NT2/D1 (cell line): ENCODE results near the gene ETFB.

Experiments
- DNase-seq: peaks from one replicate; pipeline ENCODE4 v3.0.0-alpha.2; 2011; ENCODE audit warnings: low read depth, low spot score
- H3K27me3 ChIP-seq: 2 replicates; pipeline ENCODE4 v1.6.0; 2011; ENCODE audit warnings: mild to moderate bottlenecking; ENCODE audit not compliant: insufficient read length, insufficient read depth
- H3K36me3 ChIP-seq: 2 replicates; pipeline ENCODE4 v1.6.1; 2011; ENCODE audit warnings: mild to moderate bottlenecking, low read length, mixed read lengths; ENCODE audit not compliant: insufficient read depth, insufficient read length
- H3K4me1 ChIP-seq: 2 replicates; pipeline ENCODE4 v1.5.1; 2011; ENCODE audit not compliant: insufficient read depth, insufficient read length
- H3K4me3 ChIP-seq: 2 replicates; pipeline ENCODE4 v1.5.1; 2011; ENCODE audit warnings: low read depth; ENCODE audit not compliant: insufficient read length
- H3K9ac ChIP-seq: 2 replicates; pipeline ENCODE4 v1.6.0; 2011; ENCODE audit warnings: low read depth; ENCODE audit not compliant: insufficient read length
- H3K9me3 ChIP-seq: 2 replicates; pipeline ENCODE4 v1.5.1; 2011; ENCODE audit warnings: mild to moderate bottlenecking, low read length; ENCODE audit not compliant: insufficient read depth
- SUZ12 ChIP-seq: IDR thresholded peaks from 2 replicates; pipeline ENCODE4 v1.6.1; 2011; ENCODE audit not compliant: insufficient read length, insufficient read depth; ENCODE audit errors: extremely low read depth
- YY1 ChIP-seq: IDR thresholded peaks from 2 replicates; pipeline ENCODE4 v1.6.1; 2011; ENCODE audit not compliant: insufficient read length, insufficient read depth
- ZNF274 ChIP-seq: IDR thresholded peaks from 2 replicates; pipeline ENCODE4 v1.6.1; 2011; ENCODE audit warnings: mild to moderate bottlenecking, low read depth, low read length

Gene ETFB

DNA sequence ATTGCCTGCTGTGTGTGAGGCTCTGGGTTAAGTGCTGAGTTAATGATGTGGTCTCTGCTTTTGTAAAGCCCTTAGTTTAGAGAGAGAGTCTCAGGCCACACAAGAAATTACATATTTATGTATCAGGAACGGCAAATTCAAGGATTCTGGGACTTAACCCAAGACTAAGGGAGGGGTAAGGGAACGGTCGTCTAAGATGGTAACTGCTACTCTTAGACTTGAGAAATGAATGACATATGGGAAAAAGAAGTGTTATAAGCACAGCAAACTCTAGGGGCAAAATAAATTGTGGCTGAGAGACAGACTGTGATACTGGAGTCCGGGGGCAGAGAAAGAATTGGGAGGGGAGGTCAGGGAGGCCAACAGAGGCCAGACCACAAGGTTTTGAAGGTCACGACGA, 34.5 kb downstream of the ETFB start:
- no peak overlapping the region for H3K4me3 ChIP-seq
- peaks cover 15% of the 10 kb centered on the region for H3K36me3 ChIP-seq
- no peaks in the 10 kb centered on the region for H3K27me3 ChIP-seq
- H3K4me1 ChIP-seq: peaks cover 3% of the 10 kb centered on the region
- no peak for TF ChIP-seq YY1
- TF ChIP-seq SUZ12: no peak
- no peak for TF ChIP-seq ZNF274
- H3K9ac ChIP-seq: no peak overlapping the region
- peaks cover 4% of the 10 kb centered on the region; the same call in 1 of the 2 replicates for H3K9me3 ChIP-seq
- no peak for DNase-seq

DNA sequence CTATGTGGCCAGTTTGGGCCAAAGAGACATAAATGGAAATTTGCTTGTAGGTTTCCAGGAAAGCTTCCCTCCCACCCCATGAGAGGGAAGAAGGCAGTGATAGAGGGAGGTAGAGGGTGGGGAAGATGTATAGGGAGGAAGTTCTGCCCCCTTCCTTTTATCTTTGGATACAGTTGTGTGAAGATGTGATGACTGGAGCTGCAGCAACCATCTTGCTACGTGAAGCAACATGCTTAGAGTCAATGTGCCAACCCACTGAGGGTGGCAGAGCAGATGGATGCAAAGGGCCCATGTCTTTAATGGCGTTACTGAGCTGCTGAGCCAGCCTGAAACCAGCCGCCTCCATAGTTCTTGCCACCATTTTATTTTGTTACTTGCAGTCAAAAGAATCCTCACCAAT, 35.0 kb downstream of the ETFB start:
- no peaks in the 10 kb centered on the region for H3K27me3 ChIP-seq
- H3K4me1 ChIP-seq: peaks cover 3% of the 10 kb centered on the region
- H3K4me3 ChIP-seq: no peak overlapping the region
- H3K9me3 ChIP-seq: peaks cover 4% of the 10 kb centered on the region; the same call in 1 of the 2 replicates
- DNase-seq: no peak
- TF ChIP-seq SUZ12: no peak
- no peak for TF ChIP-seq YY1
- no peak for TF ChIP-seq ZNF274
- H3K9ac ChIP-seq: no peak overlapping the region
- peaks cover 15% of the 10 kb centered on the region for H3K36me3 ChIP-seq

DNA sequence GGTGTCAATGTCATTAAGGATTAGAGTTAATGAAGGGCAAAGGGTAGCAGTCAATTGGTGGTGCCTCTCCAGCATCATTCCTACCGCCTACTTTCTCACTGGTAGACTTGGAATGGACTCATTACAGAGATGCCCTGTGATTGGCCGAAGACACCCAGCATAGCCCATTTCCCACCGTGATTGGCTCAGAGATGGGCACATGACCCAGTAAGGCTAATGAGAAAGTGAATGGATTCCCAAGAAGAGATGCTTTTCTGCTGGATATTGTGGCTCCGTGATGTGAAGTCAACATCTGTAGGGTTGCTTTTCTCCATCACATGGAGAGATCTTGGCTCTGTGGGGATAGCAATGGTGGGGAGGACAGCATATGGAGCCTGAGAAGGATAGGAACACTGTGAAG, 35.8 kb downstream of the ETFB start:
- no peak for DNase-seq
- Histone ChIP-seq H3K4me3 (no peak overlapping the region), H3K9ac (no peak overlapping the region), H3K9me3 (peaks cover 4% of the 10 kb centered on the region; the same call in 1 of the 2 replicates), H3K27me3 (no peaks in the 10 kb centered on the region), H3K36me3 (peaks cover 15% of the 10 kb centered on the region), H3K4me1 (peaks cover 3% of the 10 kb centered on the region)
- TF ChIP-seq YY1: no peak
- TF ChIP-seq SUZ12: no peak
- no peak for TF ChIP-seq ZNF274

DNA sequence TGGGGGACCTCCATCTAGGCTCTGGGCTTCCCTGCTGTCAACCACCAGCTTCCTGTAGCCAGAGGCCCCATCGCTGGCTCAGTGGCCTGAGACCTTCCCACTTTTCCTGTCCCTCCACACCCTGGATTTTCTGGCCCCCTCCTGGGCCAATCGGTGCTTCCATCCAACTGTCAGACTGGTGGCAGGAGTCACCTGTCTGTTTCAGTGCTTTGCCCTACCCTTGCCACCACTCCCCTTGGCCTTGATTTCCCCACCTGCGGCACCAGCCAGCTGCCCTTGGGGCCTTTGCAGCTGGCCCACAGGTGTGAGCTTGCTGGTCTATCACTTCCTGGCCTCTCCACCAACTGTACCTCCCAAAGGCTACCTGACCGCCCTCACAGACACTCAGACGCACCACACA, 36.8 kb downstream of the ETFB start:
- Histone ChIP-seq H3K9me3 (peaks cover 4% of the 10 kb centered on the region; the same call in 1 of the 2 replicates), H3K36me3 (peaks cover 15% of the 10 kb centered on the region), H3K4me3 (no peak overlapping the region), H3K27me3 (no peaks in the 10 kb centered on the region), H3K9ac (no peak overlapping the region), H3K4me1 (peaks cover 3% of the 10 kb centered on the region)
- no peak for DNase-seq
- TF ChIP-seq ZNF274: no peak
- no peak for TF ChIP-seq SUZ12
- no peak for TF ChIP-seq YY1

DNA sequence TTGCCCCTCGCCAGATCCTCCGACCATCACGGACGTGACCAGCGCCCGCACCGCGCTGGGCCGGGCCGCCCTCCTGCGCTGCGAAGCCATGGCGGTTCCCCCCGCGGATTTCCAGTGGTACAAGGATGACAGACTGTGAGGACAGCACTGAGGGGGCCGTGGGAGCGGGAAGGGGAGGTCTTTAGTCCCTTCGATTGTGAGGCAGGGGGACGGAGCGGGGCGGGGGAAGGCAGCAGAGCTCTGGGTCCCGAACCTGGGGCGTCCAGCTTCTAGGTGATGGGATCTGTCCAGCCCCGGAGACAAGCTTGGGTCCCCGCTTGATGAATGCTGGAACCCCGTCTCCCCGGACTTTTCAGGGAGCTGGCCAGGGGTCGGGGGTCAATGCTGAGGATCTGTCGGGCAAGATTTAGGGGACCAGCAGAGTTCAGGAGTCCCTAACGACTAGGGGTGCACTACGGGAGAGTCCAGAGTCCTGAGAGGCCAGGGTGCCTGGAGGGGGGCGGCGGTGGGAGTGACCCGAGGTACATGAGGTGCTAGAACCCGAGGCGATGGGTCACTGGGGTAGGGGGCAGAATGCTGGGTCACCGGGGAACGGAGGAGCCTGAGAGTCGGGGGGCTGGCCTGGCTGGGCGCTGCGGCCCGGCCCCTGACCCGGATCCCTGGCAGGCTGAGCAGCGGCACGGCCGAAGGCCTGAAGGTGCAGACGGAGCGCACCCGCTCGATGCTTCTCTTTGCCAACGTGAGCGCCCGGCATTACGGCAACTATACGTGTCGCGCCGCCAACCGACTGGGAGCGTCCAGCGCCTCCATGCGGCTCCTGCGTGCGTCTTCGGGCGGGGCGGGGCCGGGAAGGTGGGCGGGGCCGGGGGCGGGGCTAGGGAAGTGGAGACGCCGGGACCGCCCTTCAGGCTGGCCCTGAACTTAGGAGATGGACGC, 38.9 kb downstream of the ETFB start:
- peak overlapping the region; percentile 4 for H3K4me3 ChIP-seq
- peaks cover 4% of the 10 kb centered on the region; the same call in 1 of the 2 replicates for H3K9me3 ChIP-seq
- peaks cover 18% of the 10 kb centered on the region for H3K36me3 ChIP-seq
- H3K4me1 ChIP-seq: peaks cover 3% of the 10 kb centered on the region
- H3K27me3 ChIP-seq: no peaks in the 10 kb centered on the region
- H3K9ac ChIP-seq: peak overlapping the region; percentile 77
- DNase-seq: peak; percentile 48
- no peak for TF ChIP-seq ZNF274
- TF ChIP-seq YY1: no peak
- no peak for TF ChIP-seq SUZ12

DNA sequence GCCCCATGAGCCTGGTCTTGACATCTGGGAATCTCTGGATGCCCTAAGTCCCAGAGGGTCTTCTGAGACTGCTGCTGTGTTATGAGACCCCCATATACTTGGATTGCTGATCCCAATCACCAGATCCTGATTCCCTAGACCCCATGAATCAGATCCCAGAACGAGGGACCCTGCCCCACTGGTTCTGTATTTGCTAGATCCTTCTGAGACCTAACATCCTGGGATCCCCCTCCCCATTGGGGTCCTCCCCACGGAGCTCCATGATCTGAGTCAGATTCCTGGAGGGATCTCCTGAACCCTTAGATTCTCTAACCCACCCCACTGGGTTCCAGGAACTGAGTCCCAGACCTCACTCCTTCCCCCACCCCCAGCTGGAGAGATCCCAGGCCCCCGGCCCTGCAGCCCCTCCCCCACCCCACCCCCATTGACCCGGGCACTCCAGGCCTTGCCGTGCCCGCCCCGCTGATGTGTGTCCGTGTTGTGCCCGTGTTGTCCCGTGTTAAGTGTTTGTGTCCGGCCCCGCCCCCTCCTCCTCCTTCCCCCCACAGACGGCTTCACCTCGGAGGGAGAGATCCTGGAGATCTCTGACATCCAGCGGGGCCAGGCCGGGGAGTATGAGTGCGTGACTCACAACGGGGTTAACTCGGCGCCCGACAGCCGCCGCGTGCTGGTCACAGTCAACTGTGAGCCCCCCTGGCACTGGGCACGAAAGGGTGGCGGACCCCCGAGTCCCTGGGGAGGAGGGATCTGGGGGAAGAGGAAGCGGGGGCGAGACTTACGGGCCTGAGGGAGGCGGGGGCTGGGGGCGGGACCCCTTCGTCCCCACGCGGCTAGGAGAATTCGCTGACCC, 39.7 kb downstream of the ETFB start:
- peaks cover 3% of the 10 kb centered on the region for H3K4me1 ChIP-seq
- no peak overlapping the region for H3K9ac ChIP-seq
- H3K4me3 ChIP-seq: no peak overlapping the region
- H3K36me3 ChIP-seq: peaks cover 11% of the 10 kb centered on the region
- no peak for DNase-seq
- TF ChIP-seq YY1 (no peak), ZNF274 (no peak), SUZ12 (no peak)
- H3K9me3 ChIP-seq: peaks cover 4% of the 10 kb centered on the region; the same call in 1 of the 2 replicates
- H3K27me3 ChIP-seq: no peaks in the 10 kb centered on the region

DNA sequence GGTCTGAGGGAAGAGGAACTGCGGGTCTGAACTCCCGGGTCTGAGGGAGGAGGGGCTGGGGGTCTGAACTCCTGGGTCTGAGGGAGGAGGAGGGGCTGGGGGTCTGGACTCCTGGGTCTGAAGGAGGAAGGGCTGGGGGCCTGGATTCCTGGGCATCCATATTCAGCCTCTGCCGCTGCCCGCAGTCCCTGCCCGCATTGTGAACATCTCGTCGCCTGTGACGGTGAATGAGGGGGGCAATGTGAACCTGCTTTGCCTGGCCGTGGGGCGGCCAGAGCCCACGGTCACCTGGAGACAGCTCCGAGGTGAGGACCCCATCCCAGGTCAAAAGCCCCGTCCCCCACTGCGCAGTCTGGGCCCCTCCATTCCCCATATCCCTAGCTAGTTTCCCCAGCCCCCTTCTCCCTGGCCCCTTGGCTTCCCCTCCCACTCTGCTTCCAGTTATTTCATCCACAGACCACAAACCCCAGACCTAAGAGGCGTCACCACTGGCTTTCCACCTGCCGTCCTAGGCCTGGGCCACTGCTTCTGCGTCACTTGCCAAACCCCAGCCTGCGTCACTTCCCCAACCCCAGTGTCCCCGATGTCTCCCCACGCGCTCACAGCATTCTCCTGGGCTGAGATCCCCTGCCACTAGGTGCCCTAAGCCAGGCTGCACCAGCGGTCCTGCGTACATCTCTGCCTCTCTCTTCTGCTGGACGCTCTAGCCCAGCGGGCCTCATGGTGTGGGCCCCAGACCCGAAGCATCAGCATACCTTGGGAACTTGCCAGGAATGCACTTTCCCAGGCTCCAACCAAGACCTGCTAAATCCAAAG, 40.8 kb downstream of the ETFB start:
- Histone ChIP-seq H3K36me3 (peaks cover 5% of the 10 kb centered on the region), H3K9ac (no peak overlapping the region), H3K9me3 (no peaks in the 10 kb centered on the region), H3K4me1 (peaks cover 5% of the 10 kb centered on the region), H3K4me3 (no peak overlapping the region), H3K27me3 (no peaks in the 10 kb centered on the region)
- no peak for TF ChIP-seq ZNF274
- no peak for TF ChIP-seq YY1
- no peak for TF ChIP-seq SUZ12
- no peak for DNase-seq
